ENCODE results near the gene ATXN1.

ATXN1 gene

DNA sequence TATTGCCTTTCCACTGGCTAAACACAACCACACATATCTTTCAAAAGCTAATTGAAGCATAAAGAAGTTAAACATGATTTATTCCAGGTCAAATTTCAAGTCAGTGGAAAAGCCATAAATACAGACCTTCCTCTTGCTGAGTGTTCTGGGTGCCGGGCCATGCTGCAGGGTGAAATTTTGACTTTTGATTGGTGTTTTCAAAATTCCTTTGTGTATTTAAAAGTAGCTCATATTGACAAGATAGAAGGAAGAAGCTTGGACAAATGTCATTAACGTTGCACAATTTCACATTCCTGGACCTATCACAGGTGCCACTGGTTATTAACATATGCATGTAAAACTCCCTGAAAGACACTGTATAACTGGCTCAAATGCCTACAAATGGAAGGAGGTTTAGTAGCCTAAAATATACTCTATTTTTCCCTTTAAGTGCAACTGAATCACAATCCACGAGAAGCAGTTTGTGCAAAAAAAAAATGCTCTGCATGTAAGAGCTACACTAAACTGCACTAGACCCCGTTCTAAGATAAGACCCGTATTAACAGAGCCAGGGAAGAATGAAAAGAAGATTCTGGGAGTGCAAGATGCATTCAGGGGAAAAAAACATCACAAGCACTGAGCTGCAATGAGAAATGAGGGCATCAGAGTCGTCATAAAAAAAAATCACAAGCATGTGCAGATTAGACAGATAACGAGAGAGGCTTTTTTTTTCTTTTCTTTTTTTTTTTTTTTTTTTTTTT lies 30.4 kb downstream of the ATXN1 start (continued):
- TF ChIP-seq ZNF302 (tag by site-specific recombination; IDR thresholded peaks at IDR 0.05; ENCODE audit: low read depth) (no peak), FEZF1 (tag by site-specific recombination; IDR thresholded peaks at IDR 0.05) (peak; percentile 69), IKZF3 (tag by site-specific recombination; IDR thresholded peaks at IDR 0.05) (peak; percentile 91), AEBP2 (tag by site-specific recombination; IDR thresholded peaks at IDR 0.05; ENCODE audit: borderline replicate concordance) (no peak), ZNF341 (tag by site-specific recombination; IDR thresholded peaks at IDR 0.05; ENCODE audit: low read depth) (peak; percentile 22; the same call in 1 of the 2 replicates), BCL11B (tag by site-specific recombination; IDR thresholded peaks at IDR 0.05; ENCODE audit: low read depth) (no peak), ZNF843 (tag by site-specific recombination; IDR thresholded peaks at IDR 0.05) (peak; percentile 80), GLIS2 (tag by site-specific recombination; IDR thresholded peaks at IDR 0.05) (no peak), ZNF423 (tag by site-specific recombination; IDR thresholded peaks at IDR 0.05) (no peak), GLI4 (tag by site-specific recombination; IDR thresholded peaks at IDR 0.05) (no peak)
- TF ChIP-seq, protein P1, sequence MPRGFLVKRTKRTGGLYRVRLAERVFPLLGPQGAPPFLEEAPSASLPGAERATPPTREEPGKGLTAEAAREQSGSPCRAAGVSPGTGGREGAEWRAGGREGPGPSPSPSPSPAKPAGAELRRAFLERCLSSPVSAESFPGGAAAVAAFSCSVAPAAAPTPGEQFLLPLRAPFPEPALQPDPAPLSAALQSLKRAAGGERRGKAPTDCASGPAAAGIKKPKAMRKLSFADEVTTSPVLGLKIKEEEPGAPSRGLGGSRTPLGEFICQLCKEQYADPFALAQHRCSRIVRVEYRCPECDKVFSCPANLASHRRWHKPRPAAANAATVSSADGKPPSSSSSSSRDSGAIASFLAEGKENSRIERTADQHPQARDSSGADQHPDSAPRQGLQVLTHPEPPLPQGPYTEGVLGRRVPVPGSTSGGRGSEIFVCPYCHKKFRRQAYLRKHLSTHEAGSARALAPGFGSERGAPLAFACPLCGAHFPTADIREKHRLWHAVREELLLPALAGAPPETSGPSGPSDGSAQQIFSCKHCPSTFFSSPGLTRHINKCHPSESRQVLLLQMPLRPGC (tag by site-specific recombination; IDR thresholded peaks at IDR 0.05) = peak; percentile 60; the same call in 1 of the 2 replicates

GRCh38 chr6:16729744-16730143 lies 31.5 kb downstream of the ATXN1 start:
- TF ChIP-seq, protein P2, sequence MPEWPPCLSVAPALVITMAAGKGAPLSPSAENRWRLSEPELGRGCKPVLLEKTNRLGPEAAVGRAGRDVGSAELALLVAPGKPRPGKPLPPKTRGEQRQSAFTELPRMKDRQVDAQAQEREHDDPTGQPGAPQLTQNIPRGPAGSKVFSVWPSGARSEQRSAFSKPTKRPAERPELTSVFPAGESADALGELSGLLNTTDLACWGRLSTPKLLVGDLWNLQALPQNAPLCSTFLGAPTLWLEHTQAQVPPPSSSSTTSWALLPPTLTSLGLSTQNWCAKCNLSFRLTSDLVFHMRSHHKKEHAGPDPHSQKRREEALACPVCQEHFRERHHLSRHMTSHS (tag by site-specific recombination; IDR thresholded peaks at IDR 0.05) = no peak
- TF ChIP-seq ZNF792 (tag by site-specific recombination; IDR thresholded peaks at IDR 0.05) = 0 out of 2 replicates have a peak, but pooled peaks have one; percentile 31
- Histone ChIP-seq H3K4me3 (ENCODE audit: low read depth, low read length) (no peak overlapping the region), H3K9me3 (ENCODE audit: control insufficient read depth, insufficient read depth, low read depth, low read length) (no peaks in the 10 kb centered on the region), H3K27ac (ENCODE audit: extremely low read depth, low read depth, low read length) (peak overlapping the region; percentile 27; the same call in 1 of the 2 replicates), H3K4me1 (ENCODE audit: control insufficient read depth, insufficient read depth, low read length) (peaks cover 59% of the 10 kb centered on the region), H3K36me3 (ENCODE audit: control insufficient read depth in 2 of 2, insufficient read depth in 1 of 2, low read length in 2 of 2) (no peaks in the 10 kb centered on the region; a peak in 1 of 3 replicates)
- CTCF ChIA-PET = interaction anchor here (0.6 to 1.0 kb wide), 2 partner anchors 33 kb away, joined by 4 to 5 read pairs; no protein-coding TSS in a partner anchor
- POLR2A ChIA-PET = interaction anchor here (0.7 kb wide), 1 partner anchor 10 kb away, joined by 3 read pairs; no protein-coding TSS in a partner anchor

- POLR2A ChIA-PET = interaction anchor here (0.7 kb wide), 1 partner anchor 10 kb away, joined by 3 read pairs; no protein-coding TSS in a partner anchor
- H3K27ac ChIP-seq (ENCODE audit: extremely low read depth, low read depth, low read length) = peak overlapping the region; percentile 27; the same call in 1 of the 2 replicates
- CTCF ChIA-PET = interaction anchor here (1.0 kb wide), 1 partner anchor 33 kb away, joined by 5 read pairs; no protein-coding TSS in a partner anchor
- peaks cover 64% of the 10 kb centered on the region for H3K4me1 ChIP-seq (ENCODE audit: control insufficient read depth, insufficient read depth, low read length)
- H3K9me3 ChIP-seq (ENCODE audit: control insufficient read depth, insufficient read depth, low read depth, low read length) = no peaks in the 10 kb centered on the region
- no peaks in the 10 kb centered on the region; a peak in 1 of 3 replicates for H3K36me3 ChIP-seq (ENCODE audit: control insufficient read depth in 2 of 2, insufficient read depth in 1 of 2, low read length in 2 of 2)
- no peak overlapping the region for H3K4me3 ChIP-seq (ENCODE audit: low read depth, low read length)
- TF ChIP-seq ZBTB17 (tag by site-specific recombination; IDR thresholded peaks at IDR 0.05) (peak; percentile 45; the same call in 1 of the 2 replicates), MZF1 (tag by site-specific recombination; IDR thresholded peaks at IDR 0.05; ENCODE audit: borderline replicate concordance) (no peak), ZNF518A (tag by site-specific recombination; conservative IDR thresholded peaks at IDR 0.05; ENCODE audit: low read depth) (no peak), ZNF423 (tag by site-specific recombination; IDR thresholded peaks at IDR 0.05) (no peak), YY1 (tag by site-specific recombination; IDR thresholded peaks at IDR 0.05) (no peak), ZNF544 (tag by site-specific recombination; IDR thresholded peaks at IDR 0.05) (no peak)
- TF ChIP-seq, protein P3, sequence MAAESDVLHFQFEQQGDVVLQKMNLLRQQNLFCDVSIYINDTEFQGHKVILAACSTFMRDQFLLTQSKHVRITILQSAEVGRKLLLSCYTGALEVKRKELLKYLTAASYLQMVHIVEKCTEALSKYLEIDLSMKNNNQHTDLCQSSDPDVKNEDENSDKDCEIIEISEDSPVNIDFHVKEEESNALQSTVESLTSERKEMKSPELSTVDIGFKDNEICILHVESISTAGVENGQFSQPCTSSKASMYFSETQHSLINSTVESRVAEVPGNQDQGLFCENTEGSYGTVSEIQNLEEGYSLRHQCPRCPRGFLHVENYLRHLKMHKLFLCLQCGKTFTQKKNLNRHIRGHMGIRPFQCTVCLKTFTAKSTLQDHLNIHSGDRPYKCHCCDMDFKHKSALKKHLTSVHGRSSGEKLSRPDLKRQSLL (tag by site-specific recombination; IDR thresholded peaks at IDR 0.05) = no peak
Measured at GRCh38 chr6:16729183-16729691, 32.0 kb downstream of the ATXN1 start.
